ENCODE results near the gene SLC6A17. TPM values are rescaled to one million over a fixed set of nuclear protein-coding genes. Genes with fewer than 3 reads are reported as not detected.

SLC6A17 gene
- total RNA-seq, 1 donor from 2014 or later = 0.02 TPM

GRCh38 chr1:110135246-110135645, 15.0 kb upstream of the SLC6A17 start:
- intact Hi-C loops (cut with micrococcal nuclease) = no loop called here

- intact Hi-C loops (cut with micrococcal nuclease) = no loop called here
Observed at GRCh38 chr1:110135666-110136065, 14.6 kb upstream of the SLC6A17 start.

DNA sequence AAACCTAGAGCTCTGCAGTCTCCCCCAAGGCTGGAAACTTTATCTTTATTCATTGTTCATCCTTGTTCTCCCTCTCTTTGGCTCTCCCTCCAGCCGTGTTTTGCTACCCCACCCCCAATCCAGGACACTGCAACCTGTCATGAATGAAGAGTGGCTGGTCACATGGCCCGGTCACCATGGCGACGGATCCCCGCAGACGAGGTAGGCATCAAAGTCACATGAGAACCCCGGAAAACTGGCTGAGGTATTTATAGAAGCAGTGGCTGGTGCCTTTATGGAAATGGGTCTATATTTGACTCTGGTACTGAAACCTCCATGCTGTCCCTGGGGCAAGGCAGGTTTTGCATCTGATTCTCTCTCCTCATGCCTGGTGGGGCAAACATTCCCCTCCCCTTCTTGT, 13.4 kb upstream of the SLC6A17 start:
- intact Hi-C loops (cut with micrococcal nuclease) = no loop called here

GRCh38 chr1:110138956-110139355, 11.3 kb upstream of the SLC6A17 start:
- intact Hi-C loops (cut with micrococcal nuclease) = no loop called here

- intact Hi-C loops (cut with micrococcal nuclease) = no loop called here
Observed at GRCh38 chr1:110144366-110144765, 5.9 kb upstream of the SLC6A17 start.

DNA sequence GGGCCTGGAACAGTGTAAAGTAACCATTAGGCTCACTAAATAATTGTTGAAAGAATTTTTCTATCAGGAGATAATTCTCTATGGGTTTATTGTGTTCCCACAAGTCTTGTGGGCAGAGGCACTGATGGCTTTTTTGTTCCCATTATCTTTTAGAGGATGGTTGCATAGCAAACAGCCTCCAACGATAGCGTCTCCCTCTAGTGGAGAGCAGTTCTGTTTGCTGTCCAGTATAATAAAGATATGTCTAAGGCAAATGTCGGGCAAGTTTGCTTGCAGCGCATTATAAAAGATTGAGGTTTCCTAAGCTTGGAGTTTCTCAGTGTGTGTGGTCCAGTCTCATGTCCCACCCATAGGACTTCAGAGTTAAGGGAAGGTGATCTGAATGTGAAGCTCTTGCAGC, 1.3 kb upstream of the SLC6A17 start:
- intact Hi-C loops (cut with micrococcal nuclease) = no loop called here

DNA sequence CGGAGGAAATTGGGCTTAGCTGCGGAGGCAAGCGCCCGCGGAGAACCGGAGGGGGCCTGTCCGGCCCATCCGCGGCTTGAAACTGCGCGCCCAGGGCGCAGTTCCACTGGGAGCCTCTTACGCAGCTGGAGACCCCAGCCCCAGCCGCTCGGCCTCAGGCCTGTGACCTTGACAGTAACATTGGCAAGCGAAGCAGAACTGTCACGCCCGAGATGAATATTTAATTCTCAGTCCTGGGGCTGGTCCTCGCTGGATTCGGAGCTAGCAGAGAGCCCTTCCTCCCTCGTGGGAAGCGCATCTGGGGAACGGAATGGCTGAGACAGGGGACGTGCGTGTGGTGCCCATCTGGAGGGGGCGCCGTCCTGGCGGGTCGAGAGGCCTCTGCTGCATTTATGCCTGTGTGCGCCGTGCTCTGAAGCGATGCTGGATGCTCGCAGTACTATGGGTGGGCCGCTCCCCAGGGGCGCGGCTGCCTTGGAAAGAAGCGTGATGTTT, 928 bp downstream of the SLC6A17 start:
- intact Hi-C loops (cut with micrococcal nuclease) = loop anchor here (10.0 kb wide), 1 partner anchor 66 kb away; no protein-coding TSS in a partner anchor

DNA sequence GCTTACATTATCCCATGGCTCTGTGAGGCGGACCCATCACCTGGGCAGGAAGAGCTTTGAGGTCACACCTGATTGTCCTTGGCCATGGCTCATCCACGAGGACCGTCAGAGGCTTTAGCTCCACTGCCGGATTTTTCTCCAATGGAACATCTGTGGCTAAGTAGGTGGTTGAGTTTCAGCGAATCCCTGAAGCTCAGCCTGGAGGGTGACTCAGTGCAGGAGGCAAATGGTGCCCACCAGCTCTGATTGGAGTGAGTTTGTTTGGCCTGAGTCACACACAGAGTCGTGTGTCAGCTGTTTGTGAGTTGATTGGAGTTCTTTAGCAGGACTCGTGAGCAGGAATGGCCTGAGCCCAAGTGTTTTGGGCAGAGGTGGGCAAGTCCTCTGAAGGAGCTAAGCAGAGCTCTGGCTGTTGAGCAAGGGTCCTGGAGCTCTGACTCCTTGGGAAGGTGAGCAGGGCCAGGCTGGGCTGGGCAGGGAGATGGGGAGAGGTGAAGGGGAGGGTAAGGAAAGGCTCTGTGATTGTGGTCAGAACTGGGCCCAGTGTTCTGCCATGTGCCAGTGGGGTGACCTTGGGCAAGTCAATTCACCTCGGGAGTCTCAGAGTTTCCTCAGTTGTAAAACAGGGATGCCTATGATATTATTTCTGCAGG, 2.0 kb downstream of the SLC6A17 start:
- intact Hi-C loops (cut with micrococcal nuclease) = loop anchor here (10.0 kb wide), 1 partner anchor 67 kb away; no protein-coding TSS in a partner anchor

GRCh38 chr1:110153407-110153950, 3.2 kb downstream of the SLC6A17 start:
- intact Hi-C loops (cut with micrococcal nuclease) = loop anchor here (10.0 kb wide), 1 partner anchor 69 kb away; no protein-coding TSS in a partner anchor

- intact Hi-C loops (cut with micrococcal nuclease) = loop anchor here (10.0 kb wide), 1 partner anchor 71 kb away; no protein-coding TSS in a partner anchor
Observed at GRCh38 chr1:110155878-110156522, 5.7 kb downstream of the SLC6A17 start.

DNA sequence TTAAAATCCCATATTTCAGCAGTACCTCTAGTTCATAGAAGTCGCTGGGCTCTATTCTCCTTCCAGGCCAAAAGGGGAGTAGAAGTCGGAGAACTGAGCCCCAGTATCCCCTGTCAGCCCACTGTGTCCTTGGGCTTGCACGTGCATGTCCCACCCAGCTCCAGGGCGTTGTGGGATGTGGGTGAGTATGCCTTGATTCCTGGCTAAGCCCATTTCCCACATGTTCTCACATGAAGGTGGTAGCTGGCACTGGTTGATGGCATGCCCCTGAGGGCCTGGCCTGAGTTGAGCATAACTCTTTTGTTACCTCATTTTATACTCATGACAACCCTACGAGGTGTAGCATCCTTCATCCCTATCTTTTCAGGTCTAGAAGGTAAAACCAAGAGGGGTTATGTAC, 8.0 kb downstream of the SLC6A17 start:
- intact Hi-C loops (cut with micrococcal nuclease) = loop anchor here (10.0 kb wide), 1 partner anchor 73 kb away; no protein-coding TSS in a partner anchor

GRCh38 chr1:110159168-110159567, 8.9 kb downstream of the SLC6A17 start:
- intact Hi-C loops (cut with micrococcal nuclease) = loop anchor here (10.0 kb wide), 1 partner anchor 74 kb away; no protein-coding TSS in a partner anchor

- intact Hi-C loops (cut with micrococcal nuclease) = no loop called here
Observed at GRCh38 chr1:110160538-110161100, 10.3 kb downstream of the SLC6A17 start.

GRCh38 chr1:110161165-110161564, 10.9 kb downstream of the SLC6A17 start:
- intact Hi-C loops (cut with micrococcal nuclease) = no loop called here

GRCh38 chr1:110161849-110162248, 11.6 kb downstream of the SLC6A17 start:
- intact Hi-C loops (cut with micrococcal nuclease) = no loop called here

DNA sequence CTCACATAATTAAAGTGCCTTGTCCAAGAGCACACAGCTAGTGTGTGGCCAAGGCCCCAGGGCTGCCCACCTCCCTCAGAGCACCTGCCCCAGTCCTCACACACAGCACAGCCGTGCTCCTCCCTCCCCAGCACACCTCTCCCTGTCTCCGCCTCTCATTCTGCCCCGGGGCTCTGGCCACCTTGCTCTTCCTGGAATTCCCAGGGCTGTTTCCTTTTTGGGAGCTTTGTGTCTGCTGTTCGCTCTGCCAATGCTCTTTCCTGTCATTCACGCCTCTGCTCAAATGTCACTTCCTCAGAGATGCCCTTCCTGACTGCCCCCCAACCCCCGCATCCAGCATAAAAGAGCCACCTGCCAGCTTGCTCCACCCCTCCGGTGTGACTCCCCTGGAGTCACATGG, 13.3 kb downstream of the SLC6A17 start:
- intact Hi-C loops (cut with micrococcal nuclease) = no loop called here

GRCh38 chr1:110164725-110165350, 14.5 kb downstream of the SLC6A17 start:
- intact Hi-C loops (cut with micrococcal nuclease) = no loop called here

GRCh38 chr1:110165761-110166231, 15.5 kb downstream of the SLC6A17 start:
- intact Hi-C loops (cut with micrococcal nuclease) = no loop called here

- intact Hi-C loops (cut with micrococcal nuclease) = no loop called here
Observed at GRCh38 chr1:110166861-110167260, 16.6 kb downstream of the SLC6A17 start.

- intact Hi-C loops (cut with micrococcal nuclease) = no loop called here
Observed at GRCh38 chr1:110170766-110171733, 20.8 kb downstream of the SLC6A17 start.

Measured in T-helper 2 cell treated with Interferon-gamma antibody and Interleukin-4, amounts not matched to agents 100 ng/mL and 5 ng/mL, for 36 hours (primary cell).